GM18517 (cell line): ENCODE results near the gene ALOX15B.
"Not testable (repeated sequence)": the region's sequence is repeated elsewhere in the genome, so short reads cannot be mapped to it uniquely, and the experiment has no call there.

Experiments used
- ATAC-seq: cut with Tn5 transposase; IDR thresholded peaks from one replicate; pipeline ENCODE4 v1.9.1; 2021; ENCODE audit warnings: mild to moderate bottlenecking, moderate library complexity; ENCODE audit not compliant: unreplicated experiment

Gene ALOX15B

GRCh38 chr17:8076502-8077266 lies 37.8 kb downstream of the ALOX15B start:
- no peak for ATAC-seq

- not testable (repeated sequence) for ATAC-seq
Observed at GRCh38 chr17:8077939-8078338, 39.1 kb downstream of the ALOX15B start.

- ATAC-seq, result no peak
Observed at GRCh38 chr17:8079291-8080207, 40.7 kb downstream of the ALOX15B start.

GRCh38 chr17:8080208-8080798 lies 41.4 kb downstream of the ALOX15B start:
- ATAC-seq, result no peak

GRCh38 chr17:8080799-8081219 lies 42.0 kb downstream of the ALOX15B start:
- ATAC-seq, result no peak

GRCh38 chr17:8081876-8082275 lies 43.0 kb downstream of the ALOX15B start:
- ATAC-seq, result no peak

- ATAC-seq, result no peak
Observed at GRCh38 chr17:8082292-8082691, 43.4 kb downstream of the ALOX15B start.

- no peak for ATAC-seq
Observed at GRCh38 chr17:8084250-8084649, 45.4 kb downstream of the ALOX15B start.

- no peak for ATAC-seq
Observed at GRCh38 chr17:8087075-8087951, 48.5 kb downstream of the ALOX15B start, which contains the start of gene ALOX12B. Gene ALOX12B (minus strand): TSS chr17:8087716. CDS start chr17:8087442, 274 bp downstream.

GRCh38 chr17:8087952-8088230 lies 49.0 kb downstream of the ALOX15B start:
- ATAC-seq, result no peak

GRCh38 chr17:8089728-8090127 lies 50.9 kb downstream of the ALOX15B start:
- no peak for ATAC-seq

GRCh38 chr17:8091033-8091687 lies 52.3 kb downstream of the ALOX15B start:
- no peak for ATAC-seq

GRCh38 chr17:8095361-8095760 lies 56.5 kb downstream of the ALOX15B start:
- no peak for ATAC-seq

GRCh38 chr17:8096541-8096940 lies 57.7 kb downstream of the ALOX15B start:
- no peak for ATAC-seq
